Omental fat pad (tissue), 4 donors: Measurements from ENCODE around the gene HYI. TPM values are rescaled to one million over a fixed set of nuclear protein-coding genes. Genes with fewer than 3 reads are reported as not detected.

Source experiments
- ATAC-seq: fragments of 150-250 bp; one replicate; pipeline ENCODE4 v1.9.1; 2016; ENCODE audit warnings: mild to moderate bottlenecking, moderate library complexity; ENCODE audit not compliant: low FRiP score
- DNase-seq: peaks from one replicate; pipeline ENCODE4 v3.0.0-alpha.2; 2019; ENCODE audit warnings: low spot score
- CTCF ChIP-seq, 3 donors: fragments of 450-650 bp; IDR thresholded peaks; one replicate each; pipeline ENCODE4 v1.5.1; 2016 to 2017; ENCODE audit warnings: antibody characterized with exemption in 3 of 3, mild to moderate bottlenecking in 3 of 3, moderate library complexity in 2 of 3
- total RNA-seq, 4 donors: library from RNA; depleted of rRNA; stranded (reverse); fragments of >200 nt; gene quantifications; one replicate each; pipeline ENCODE4 v1.1.0, GENCODE V29; 2016

HYI gene
- total RNA-seq, 4 donors from 2014 or later = 39.5 to 59.0 (median 53.2) TPM

- no peak for ATAC-seq
- no peak for TF ChIP-seq CTCF (IDR thresholded peaks at IDR 0.05)
- DNase-seq = no peak
Measured at GRCh38 chr1:43438953-43439581, 14.7 kb downstream of the HYI start.

- no peak for TF ChIP-seq CTCF (IDR thresholded peaks at IDR 0.05)
- ATAC-seq = no peak
- DNase-seq = no peak
Measured at GRCh38 chr1:43438576-43438952, 15.2 kb downstream of the HYI start.

GRCh38 chr1:43438006-43438405 is 15.7 kb downstream of the HYI start:
- DNase-seq (no peak), ATAC-seq (no peak)
- no peak for TF ChIP-seq CTCF (IDR thresholded peaks at IDR 0.05)

GRCh38 chr1:43437031-43437973 is 16.4 kb downstream of the HYI start:
- ATAC-seq = no peak
- no peak for TF ChIP-seq CTCF (IDR thresholded peaks at IDR 0.05)
- no peak for DNase-seq

- ATAC-seq (no peak), DNase-seq (no peak)
- TF ChIP-seq CTCF (IDR thresholded peaks at IDR 0.05) = no peak
Measured at GRCh38 chr1:43436371-43436770, 17.4 kb downstream of the HYI start.

- DNase-seq (no peak), ATAC-seq (peak; percentile 88)
- no peak for TF ChIP-seq CTCF (IDR thresholded peaks at IDR 0.05)
Measured at GRCh38 chr1:43435146-43436145, 18.3 kb downstream of the HYI start.
